NCI-H2227 treated with DMSO at 0.1 percent for 48 hours (cell line): ENCODE results near the gene FAM187B.
A peak's percentile ranks its signal among the peaks of the same experiment; 100 is the strongest.
"Not testable (repeated sequence)": the region's sequence is repeated elsewhere in the genome, so short reads cannot be mapped to it uniquely, and the experiment has no call there.

ENCODE experiments used
- DNase-seq: peaks from one replicate; lab custom pipeline; 2025; lab: John Stamatoyannopoulos, UW

FAM187B gene

DNA sequence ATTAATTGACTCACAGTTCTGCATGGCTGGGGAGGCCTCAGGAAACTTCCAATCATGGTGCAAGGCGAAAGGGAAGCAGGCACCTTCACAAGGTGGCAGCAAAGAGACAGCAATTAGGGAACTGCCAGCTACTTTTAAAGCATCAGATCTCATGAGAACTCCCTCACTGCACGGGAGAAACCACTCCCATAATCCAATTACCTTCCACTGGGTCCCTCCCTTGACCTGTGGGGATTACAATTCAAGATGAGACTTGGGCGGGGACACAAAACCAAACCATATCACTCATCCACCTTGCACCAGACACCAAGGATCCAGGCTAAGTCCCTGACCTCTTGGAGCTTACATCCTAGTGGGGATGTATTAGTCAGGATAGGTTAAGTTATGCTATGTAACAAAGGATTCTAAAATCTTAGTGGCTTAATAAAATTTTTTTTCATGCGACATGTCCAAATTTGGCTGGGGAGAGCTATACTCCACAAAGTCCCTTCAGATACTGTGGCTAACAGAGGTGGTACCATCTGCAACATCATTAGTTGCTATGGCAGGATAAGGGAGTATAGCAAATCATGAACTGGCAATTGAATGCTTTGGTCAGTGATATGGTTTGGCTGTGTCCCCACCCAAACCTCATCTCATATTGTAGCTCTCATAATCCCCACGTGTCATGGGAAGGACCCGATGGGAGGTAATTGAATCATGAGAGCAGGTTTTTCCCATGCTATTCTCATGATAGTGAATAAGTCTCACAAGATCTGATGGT lies 8.3 kb upstream of the FAM187B start:
- no peak for DNase-seq

DNA sequence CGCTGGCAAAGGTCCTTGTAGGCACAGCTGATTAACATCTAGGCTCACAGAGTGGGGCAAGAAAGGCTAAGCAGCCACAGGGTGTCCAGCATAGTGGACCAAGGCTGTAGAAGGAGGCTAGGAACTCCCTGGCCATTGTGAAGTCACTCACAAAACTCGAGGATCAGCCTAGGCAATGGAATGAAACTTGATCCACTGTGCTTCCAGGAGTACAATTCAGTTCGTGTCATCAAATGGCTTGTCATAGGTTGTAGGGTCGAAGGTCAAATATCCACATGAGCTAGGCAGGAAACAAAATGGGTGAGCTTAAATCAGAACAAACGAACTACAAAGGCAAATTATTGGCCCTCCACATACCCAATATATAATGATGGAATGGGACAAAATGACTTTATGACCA lies 4.4 kb upstream of the FAM187B start:
- no peak for DNase-seq

GRCh38 chr19:35231956-35232645 lies 3.6 kb upstream of the FAM187B start:
- DNase-seq = no peak

DNA sequence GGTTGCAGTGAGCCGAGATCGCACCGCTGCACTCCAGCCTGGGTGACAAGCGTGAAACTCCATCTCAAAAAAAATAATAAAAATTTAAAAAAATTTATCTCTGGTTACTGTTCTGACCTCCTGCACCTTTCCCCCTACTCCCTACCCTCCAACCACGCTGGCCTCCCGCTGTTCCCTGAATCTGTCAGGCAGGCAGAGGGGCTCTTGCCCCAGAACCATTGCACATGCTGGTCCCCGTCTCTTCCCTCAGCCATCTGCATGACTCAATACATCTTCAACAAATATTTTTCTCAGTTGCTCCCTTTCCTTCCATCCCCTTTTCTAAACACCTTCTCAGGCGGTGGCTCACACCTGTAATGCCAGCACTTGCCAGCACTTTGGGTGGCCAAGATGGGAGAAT lies 1.1 kb upstream of the FAM187B start:
- no peak for DNase-seq

DNA sequence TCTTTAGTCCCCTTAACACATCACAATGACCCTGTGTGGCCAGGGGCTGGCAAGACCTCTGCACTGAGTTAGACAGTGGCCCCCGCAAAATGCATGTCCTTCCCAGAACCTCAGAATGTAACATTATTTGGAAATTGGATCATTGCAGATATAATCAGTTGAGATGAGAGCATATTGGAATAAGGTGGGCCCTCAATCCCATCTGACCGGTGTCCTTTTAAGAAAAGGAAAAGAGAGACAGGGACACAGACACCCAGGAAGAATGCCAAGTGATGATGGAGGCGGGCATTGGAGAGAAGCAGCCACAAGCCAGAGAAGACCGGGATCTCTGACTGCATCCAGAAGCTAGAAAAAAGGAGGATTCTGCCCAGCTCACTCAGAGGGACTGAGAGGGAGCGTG lies 1.8 kb downstream of the FAM187B start:
- no peak for DNase-seq

- DNase-seq = no peak
Measured at GRCh38 chr19:35225951-35226350, 2.6 kb downstream of the FAM187B start.

- no peak for DNase-seq
Measured at GRCh38 chr19:35224681-35225571, 3.6 kb downstream of the FAM187B start.

DNA sequence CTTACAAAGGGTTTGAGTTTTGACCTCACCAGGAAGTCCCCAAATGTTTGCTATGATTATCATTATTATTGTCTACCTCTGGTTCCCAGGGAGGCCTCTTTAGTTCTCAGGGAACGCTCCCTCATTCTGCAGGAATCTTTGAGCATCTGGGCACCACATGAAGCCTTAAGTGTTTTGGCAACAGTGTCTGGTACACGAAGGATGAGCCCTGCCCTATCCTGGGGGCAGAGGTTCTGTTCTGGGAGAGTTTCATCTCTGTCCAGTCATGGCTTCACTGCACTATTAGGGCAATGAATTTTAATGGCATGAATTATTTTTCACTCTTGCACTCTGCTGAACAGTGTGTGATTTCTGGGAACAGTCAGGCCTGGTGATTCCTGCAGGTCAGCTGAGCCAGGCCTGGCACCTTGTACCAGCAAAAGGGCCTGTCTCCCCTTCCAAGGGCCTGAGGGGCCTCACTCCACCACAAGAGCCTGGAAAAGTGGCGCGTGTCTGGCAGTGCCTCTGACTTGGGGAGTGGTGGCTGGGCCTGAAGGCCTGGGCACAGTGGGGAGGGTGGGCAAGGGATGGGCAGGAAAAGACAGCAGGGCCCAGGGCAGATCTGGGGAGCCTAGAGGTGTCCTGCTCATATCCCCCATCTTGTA lies 4.6 kb downstream of the FAM187B start:
- no peak for DNase-seq

- DNase-seq = no peak
Measured at GRCh38 chr19:35223084-35223790, 5.3 kb downstream of the FAM187B start.

DNA sequence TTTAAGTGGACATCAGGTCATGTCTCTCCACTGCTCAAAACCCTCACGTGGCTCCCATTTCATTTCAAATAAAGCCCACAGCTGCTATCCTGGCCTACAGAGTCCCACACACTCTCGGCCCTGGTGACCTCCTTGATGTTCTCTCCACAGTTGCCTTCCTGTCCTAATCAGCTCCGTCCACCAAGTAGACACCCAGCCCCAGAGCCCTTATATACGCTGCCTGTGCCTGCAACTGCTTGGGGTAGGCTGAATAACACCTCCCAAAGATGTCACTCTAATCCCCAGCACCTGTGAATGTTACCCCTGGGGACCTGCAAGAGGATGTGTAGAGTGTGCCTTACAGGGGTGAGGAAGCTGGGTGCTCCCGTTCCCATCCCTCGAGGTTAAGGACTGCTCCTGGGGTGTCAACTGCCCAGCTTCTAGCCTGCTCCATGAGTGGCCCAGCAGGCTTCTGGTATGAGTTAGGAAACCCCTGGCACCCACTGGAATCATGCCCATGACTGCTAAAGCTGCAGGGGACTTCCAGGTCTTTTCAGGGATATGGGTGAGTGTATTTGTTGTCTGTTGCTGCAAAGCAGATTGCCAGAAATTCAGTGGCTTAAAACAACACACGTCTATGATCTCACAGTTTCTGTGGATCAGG lies 6.0 kb downstream of the FAM187B start:
- no peak for DNase-seq

DNA sequence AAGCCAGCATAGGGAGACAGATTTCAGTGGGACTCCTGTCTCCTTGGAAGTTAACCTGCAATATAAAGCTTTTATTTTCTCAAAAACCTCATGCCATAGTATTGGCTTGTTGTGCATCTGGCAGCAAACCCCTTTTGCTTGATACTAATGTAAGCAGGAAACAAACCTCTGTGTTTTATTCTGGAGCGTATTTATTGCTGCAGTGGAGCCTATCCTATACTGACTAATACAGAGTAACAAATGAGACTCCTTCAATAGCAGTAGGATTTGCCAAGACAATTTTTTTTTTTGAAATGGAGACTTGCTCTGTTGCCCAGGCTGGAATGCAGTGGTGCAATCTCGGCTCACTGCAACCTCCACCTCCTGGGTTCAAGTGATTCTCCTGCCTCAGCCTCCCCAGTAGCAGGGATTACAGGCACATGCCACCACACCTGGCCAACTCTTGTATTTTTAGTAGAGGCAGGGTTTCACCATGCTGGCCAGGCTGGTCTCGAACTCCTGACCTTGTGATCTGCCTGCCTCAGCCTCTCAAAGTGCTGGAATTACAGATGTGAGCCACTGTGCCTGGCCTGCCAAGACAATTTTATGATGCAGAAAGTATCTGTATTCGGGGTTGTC lies 7.5 kb downstream of the FAM187B start:
- DNase-seq = not testable (repeated sequence)

DNA sequence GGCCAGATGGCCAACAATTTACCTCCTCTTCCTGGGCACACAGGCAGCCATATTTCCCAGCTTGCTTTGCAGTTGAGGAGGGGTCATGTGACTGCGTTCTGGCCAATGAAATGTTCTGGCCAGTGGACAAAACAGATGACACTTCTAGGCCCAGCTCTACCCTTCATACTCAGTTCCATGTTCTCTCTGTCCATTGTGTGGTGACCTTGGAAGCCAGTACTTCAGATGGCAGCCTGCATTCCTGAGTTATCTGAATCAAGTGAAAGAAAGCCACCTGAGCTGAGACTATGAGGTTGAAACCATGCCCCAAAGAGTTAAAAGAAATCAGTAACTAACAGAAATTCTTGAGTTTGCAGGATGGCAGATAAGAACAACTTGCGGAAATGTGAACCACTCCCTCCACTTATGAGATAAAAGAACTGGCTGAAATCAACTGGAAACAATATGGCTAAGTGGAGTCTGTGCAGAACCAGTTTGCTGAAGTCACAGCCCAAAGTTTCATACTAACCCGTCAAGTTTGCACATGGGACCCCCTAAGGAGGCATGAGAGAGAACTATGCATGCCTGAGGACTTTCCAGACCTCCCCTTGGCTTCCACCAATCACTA lies 8.1 kb downstream of the FAM187B start:
- DNase-seq = peak; percentile 58

- no peak for DNase-seq
Measured at GRCh38 chr19:35219008-35219407, 9.5 kb downstream of the FAM187B start.

- DNase-seq = no peak
Measured at GRCh38 chr19:35217649-35217990, 10.9 kb downstream of the FAM187B start.

GRCh38 chr19:35216833-35217648 lies 11.5 kb downstream of the FAM187B start:
- DNase-seq = no peak

- DNase-seq = no peak
Measured at GRCh38 chr19:35216016-35216832, 12.3 kb downstream of the FAM187B start.

- no peak for DNase-seq
Measured at GRCh38 chr19:35214766-35215422, 13.6 kb downstream of the FAM187B start.
